ENCODE data around the gene TUT1. TPM values are rescaled to one million over a fixed set of nuclear protein-coding genes. Genes with fewer than 3 reads are reported as not detected.

Gene TUT1
- total RNA-seq, 6 experiments from 2014 or later: 14.6 to 18.0 (median 16.9) TPM

DNA sequence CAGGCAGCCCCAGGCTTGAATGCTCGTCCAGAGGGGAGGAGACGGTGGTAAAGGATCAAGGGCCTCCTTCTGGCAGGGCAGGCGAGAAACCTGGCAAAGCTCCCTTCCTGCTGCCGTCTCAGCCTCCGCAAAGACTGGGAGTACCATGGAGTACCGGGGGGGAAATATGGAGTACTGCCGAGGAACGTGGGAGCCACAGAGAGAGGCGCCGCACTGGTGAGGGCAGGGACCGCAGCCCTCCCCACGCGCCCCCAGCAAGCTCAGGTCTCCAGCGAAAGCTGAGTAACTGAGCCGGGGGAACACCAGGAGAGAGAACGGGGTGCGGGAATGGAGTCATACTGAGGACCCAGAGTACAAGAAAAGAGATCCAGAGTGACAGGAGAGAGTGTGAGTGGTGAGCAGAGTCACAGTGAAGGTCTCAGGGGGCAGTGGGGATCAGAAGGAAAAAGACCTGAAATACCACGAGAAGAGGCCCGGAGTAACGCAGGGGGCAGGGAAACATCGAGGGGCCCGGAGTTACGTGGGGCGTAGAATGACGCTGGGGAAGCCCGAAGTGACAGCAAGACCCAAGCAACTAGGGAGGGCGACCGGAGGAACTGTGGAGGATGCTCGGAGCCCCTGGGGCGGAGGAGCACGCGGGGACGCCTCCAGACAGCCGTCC is 20.5 kb upstream of the TUT1 start:
- H3K27ac Mint-ChIP-seq: peak overlapping the region; percentile 93
- no peaks in the 10 kb centered on the region for H3K9me3 Mint-ChIP-seq
- H3K4me1 Mint-ChIP-seq (ENCODE audit: low read depth): peaks cover 25% of the 10 kb centered on the region
- peak; percentile 67 for DNase-seq
- TF ChIP-seq, protein P1, sequence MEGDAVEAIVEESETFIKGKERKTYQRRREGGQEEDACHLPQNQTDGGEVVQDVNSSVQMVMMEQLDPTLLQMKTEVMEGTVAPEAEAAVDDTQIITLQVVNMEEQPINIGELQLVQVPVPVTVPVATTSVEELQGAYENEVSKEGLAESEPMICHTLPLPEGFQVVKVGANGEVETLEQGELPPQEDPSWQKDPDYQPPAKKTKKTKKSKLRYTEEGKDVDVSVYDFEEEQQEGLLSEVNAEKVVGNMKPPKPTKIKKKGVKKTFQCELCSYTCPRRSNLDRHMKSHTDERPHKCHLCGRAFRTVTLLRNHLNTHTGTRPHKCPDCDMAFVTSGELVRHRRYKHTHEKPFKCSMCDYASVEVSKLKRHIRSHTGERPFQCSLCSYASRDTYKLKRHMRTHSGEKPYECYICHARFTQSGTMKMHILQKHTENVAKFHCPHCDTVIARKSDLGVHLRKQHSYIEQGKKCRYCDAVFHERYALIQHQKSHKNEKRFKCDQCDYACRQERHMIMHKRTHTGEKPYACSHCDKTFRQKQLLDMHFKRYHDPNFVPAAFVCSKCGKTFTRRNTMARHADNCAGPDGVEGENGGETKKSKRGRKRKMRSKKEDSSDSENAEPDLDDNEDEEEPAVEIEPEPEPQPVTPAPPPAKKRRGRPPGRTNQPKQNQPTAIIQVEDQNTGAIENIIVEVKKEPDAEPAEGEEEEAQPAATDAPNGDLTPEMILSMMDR (IDR thresholded peaks at IDR 0.05): no peak
- H3K27me3 Mint-ChIP-seq (ENCODE audit: insufficient read depth): peaks cover 5% of the 10 kb centered on the region
- peak overlapping the region; percentile 96 for H3K4me3 Mint-ChIP-seq
- peaks cover 16% of the 10 kb centered on the region for H3K36me3 Mint-ChIP-seq (ENCODE audit: low read depth)

DNA sequence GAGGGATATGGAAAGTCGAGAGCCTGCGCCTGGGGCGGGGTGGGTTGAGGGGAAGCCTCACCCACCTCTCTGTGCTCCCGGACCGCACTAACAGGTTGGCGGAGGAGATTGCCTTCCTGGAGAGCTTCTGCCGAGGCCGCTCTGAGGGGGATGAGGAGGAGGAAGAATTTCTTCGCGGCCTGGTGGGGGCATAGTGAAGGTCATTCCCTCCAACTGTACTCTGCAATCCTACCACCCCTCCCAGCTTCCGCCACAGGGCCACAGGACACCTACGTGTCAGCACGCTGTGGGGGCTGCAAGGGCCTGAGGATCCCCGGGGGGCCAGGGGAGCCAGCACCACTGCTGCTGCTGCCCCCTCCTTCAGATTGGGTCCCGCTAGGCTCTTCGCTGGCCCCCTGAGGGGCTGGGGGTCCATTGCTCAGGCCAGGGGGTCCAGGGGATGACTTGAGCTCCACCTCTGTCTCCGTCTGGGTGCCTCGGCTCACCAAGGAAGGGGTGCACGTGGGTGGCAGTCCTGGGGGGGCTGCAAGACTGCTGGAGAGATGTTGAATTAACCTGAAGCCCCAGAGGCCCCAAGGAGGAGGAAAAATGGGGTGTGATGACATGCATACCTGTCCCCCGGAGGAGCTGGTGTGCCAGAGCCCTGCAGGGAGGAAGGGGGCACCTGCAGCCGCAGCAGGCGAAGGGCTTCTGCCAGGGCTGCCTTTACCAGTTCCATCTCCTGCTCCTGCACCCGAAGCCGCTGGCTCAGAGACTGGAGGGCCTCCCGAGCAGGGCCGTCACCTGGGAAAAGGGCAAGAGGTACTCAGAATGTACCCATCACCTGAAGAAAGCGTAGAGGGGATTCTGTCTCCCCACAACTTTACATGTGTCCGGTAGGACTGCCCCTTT is 19.7 kb upstream of the TUT1 start:
- H3K4me3 Mint-ChIP-seq: peak overlapping the region; percentile 96
- H3K27me3 Mint-ChIP-seq (ENCODE audit: insufficient read depth): peaks cover 5% of the 10 kb centered on the region
- TF ChIP-seq, protein P1 (IDR thresholded peaks at IDR 0.05): no peak
- H3K27ac Mint-ChIP-seq: peak overlapping the region; percentile 93
- peaks cover 18% of the 10 kb centered on the region for H3K36me3 Mint-ChIP-seq (ENCODE audit: low read depth)
- no peak for DNase-seq
- peaks cover 25% of the 10 kb centered on the region for H3K4me1 Mint-ChIP-seq (ENCODE audit: low read depth)
- H3K9me3 Mint-ChIP-seq: no peaks in the 10 kb centered on the region

DNA sequence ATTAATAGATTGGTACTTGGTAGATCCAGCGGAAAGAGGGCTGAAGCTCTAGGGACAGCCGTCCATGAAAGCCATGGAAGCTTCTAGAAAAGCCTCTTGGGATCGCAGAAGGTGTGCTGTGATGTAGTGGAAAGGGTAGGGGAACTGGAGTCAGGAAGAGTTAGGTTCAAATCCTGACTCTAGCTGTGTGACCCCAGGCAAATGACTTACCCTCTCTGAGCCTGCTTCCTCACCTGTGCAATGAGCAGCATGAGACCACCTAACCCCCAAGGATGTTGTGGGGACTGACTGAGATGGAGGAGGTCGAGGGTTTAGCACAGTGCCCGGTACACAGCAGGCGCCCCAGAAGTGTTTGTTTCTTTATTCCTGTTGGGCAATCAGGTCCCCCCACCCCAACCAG is 19.1 kb upstream of the TUT1 start:
- Mint-ChIP-seq H3K4me3 (peak overlapping the region; percentile 43), H3K4me1 (ENCODE audit: low read depth) (peaks cover 25% of the 10 kb centered on the region), H3K27ac (0 out of 2 replicates have a peak overlapping the region, but pooled peaks have one; percentile 16), H3K9me3 (no peaks in the 10 kb centered on the region), H3K27me3 (ENCODE audit: insufficient read depth) (peaks cover 5% of the 10 kb centered on the region), H3K36me3 (ENCODE audit: low read depth) (peaks cover 18% of the 10 kb centered on the region)
- DNase-seq: no peak
- TF ChIP-seq, protein P1 (IDR thresholded peaks at IDR 0.05): no peak

DNA sequence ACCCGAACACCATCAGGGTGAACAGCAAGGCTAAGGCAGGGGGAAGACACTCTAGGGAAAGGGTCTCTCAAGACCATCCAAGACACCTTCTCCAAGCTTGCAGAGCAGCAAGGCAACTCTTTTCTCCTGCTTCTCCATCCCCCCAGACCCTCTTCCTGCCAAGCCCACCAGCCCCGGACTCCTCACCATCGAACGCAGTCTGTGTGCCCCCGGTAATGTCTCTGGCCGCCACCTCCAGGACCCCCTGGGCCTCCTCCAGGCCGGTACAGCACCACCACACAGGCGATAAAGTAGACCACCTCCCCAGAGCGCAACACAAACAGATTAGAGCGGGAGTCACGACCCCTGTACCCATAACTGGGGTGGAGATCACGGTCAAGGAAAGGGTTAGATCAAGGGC is 17.5 kb upstream of the TUT1 start:
- Mint-ChIP-seq H3K36me3 (ENCODE audit: low read depth) (peaks cover 21% of the 10 kb centered on the region), H3K27me3 (ENCODE audit: insufficient read depth) (peaks cover 5% of the 10 kb centered on the region), H3K9me3 (no peaks in the 10 kb centered on the region), H3K4me1 (ENCODE audit: low read depth) (peaks cover 12% of the 10 kb centered on the region), H3K4me3 (no peak overlapping the region), H3K27ac (no peak overlapping the region)
- DNase-seq: no peak
- TF ChIP-seq, protein P1 (IDR thresholded peaks at IDR 0.05): no peak

DNA sequence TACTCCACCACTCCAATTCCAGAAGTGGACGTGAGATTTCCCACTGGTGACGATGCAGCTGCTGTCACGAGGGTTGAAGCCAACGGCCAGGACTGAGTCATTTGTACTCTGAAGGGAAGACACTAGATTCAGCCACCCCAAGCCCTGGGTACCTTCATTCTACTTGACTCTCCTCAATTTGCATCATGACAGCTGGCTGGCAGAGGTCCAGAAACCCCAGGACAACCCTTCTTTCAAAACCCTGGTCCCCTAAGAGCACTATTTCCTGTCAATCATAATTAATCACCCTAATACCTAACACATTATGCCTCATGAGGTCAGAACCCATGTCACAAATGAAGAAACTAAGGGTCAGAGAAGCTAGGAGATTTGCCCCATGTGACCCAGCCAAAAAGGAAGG is 16.4 kb upstream of the TUT1 start:
- H3K27ac Mint-ChIP-seq: no peak overlapping the region
- peaks cover 5% of the 10 kb centered on the region for H3K27me3 Mint-ChIP-seq (ENCODE audit: insufficient read depth)
- no peak overlapping the region for H3K4me3 Mint-ChIP-seq
- DNase-seq: no peak
- TF ChIP-seq, protein P1 (IDR thresholded peaks at IDR 0.05): no peak
- no peaks in the 10 kb centered on the region for H3K9me3 Mint-ChIP-seq
- peaks cover 28% of the 10 kb centered on the region for H3K36me3 Mint-ChIP-seq (ENCODE audit: low read depth)
- H3K4me1 Mint-ChIP-seq (ENCODE audit: low read depth): peaks cover 19% of the 10 kb centered on the region
